D721Med (cell line): ENCODE data around the gene GPR108.

Experiments used
- DNase-seq: peaks from one replicate; pipeline ENCODE4 v3.0.0; 2011; ENCODE audit warnings: low spot score; ENCODE audit not compliant: insufficient read length
- FAIRE-seq: peaks from 2 replicates; lab custom pipeline; 2011; peaks lifted over from hg19 to GRCh38; lab: Jason Lieb, UNC
- TF ChIP-seq, protein P1 (sequence below): IDR thresholded peaks from 2 replicates; pipeline ENCODE4 v1.5.1; 2012; ENCODE audit warnings: mild to moderate bottlenecking, control low read depth; ENCODE audit not compliant: insufficient read depth; ENCODE audit errors: missing control alignments

The GPR108 gene

DNA sequence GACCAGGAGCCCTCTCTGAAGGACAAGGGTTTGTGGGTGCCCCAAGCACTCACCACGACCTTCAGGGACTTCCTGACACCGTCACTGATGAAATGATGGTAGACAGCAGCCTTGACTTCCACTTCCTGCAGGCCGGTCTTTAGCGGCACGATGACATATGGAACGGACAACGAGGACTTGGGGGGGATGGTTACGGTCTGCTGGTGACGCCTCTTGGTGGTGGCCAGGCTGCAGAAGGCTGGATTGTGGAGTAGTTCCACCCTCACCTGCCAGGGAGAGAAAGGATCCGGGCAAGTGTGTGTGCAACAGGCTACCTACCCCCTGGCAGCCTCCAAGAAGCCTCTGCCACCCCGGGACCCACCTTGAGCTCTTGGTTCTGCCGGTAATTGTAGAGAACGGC is 40.1 kb downstream of the GPR108 start:
- FAIRE-seq (no peak), DNase-seq (no peak)
- TF ChIP-seq, protein P1, sequence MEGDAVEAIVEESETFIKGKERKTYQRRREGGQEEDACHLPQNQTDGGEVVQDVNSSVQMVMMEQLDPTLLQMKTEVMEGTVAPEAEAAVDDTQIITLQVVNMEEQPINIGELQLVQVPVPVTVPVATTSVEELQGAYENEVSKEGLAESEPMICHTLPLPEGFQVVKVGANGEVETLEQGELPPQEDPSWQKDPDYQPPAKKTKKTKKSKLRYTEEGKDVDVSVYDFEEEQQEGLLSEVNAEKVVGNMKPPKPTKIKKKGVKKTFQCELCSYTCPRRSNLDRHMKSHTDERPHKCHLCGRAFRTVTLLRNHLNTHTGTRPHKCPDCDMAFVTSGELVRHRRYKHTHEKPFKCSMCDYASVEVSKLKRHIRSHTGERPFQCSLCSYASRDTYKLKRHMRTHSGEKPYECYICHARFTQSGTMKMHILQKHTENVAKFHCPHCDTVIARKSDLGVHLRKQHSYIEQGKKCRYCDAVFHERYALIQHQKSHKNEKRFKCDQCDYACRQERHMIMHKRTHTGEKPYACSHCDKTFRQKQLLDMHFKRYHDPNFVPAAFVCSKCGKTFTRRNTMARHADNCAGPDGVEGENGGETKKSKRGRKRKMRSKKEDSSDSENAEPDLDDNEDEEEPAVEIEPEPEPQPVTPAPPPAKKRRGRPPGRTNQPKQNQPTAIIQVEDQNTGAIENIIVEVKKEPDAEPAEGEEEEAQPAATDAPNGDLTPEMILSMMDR = no peak

DNA sequence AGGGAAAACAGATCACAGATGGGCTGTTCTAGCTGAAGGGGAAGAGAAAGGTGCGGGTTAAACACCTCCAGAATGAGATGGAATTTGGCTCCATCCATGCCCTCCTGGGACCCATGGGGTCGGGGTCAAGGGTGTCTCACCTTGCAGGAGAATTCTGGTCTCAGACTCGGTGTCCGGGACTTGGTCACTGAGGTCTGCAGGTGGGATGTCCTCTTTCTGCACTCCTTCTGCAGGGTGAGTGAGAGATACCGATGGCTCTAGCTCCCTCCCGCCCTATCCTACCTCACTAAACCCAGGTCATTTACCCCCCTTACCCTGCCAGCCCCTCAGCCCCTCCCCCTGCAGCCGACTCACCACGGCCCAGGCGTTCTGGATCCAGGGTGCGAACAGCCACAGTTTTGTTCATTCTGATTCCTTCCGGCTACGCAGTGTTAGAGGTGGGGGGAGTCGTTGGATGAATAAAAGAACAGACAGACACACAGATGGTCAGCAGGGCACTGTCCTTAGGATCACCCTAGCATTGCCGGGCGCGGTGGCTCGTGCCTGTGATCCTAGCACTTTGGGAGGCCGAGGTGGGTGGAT is 41.0 kb downstream of the GPR108 start:
- TF ChIP-seq, protein P1 = no peak
- DNase-seq (no peak), FAIRE-seq (no peak)

DNA sequence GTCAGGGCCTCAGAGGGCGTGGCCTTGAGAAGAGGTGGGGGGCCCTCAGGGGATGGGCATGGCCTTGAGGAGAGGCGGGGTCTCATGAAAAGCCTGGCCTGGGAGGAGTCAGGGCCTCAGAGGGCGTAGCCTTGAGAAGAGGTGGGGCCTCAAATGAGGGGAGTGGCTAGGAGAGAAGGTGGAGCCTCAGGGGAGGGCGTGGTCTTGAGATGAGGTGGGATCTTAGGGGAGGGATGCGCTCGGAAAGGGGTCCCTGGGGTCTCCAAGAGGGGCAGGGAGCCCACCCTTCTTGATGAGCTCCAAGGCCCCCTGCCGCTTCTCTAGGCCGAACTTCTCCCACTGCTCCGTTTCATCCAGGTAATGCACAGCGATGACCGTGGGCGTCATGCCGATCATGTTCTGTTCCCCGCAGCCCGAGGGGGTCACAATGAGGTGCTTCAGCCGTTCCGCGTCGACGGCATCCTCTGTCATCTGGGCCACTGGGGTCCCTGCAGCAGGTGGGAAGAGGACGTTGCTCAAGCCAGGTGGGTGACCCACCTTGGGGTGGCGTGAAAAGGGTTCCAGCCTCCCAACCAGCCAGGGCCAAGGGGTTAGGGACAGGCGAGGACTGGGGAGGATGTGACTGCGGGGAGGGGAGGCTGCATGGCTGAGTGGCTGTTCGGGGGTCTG is 43.1 kb downstream of the GPR108 start:
- FAIRE-seq = no peak
- TF ChIP-seq, protein P1 = no peak
- no peak for DNase-seq

DNA sequence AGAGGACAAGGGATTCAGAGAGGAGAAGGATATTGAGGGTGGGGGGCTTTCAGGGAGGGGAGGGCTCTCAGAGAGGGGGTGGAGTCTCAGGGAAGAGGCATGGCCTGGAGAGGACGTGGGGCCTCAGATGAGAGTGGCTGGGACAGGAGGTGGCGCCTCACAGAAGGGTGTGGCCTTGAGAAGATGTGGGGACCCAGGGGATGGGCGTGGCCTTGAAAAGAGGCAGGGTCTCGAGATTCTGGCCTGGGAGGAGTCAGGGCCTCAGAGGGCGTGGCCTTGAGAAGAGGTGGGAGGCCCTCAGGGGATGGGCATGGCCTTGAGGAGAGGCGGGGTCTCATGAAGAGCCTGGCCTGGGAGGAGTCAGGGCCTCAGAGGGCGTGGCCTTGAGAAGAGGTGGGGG is 43.7 kb downstream of the GPR108 start:
- no peak for FAIRE-seq
- TF ChIP-seq, protein P1 = no peak
- no peak for DNase-seq

DNA sequence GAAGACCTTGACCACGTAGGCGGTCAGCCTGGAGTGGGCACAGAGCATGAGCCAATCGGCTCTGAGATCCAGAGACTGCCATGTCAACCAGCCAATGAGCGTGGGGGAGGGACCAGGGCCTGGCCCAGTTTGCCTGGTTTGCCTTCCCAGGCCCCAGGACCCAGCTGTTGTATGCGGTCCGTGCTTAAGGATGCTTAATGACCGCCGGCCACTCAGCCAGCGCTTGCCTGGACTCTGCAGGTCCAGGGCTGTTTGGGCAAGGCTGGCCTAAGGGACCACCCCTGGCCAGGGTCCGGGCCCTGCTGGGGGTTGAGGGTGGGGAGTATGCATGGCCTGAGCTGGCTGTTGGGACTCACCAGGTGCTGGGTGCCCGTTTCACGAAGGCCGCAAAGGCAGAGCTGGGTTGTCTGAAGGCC is 44.3 kb downstream of the GPR108 start:
- TF ChIP-seq, protein P1 = no peak
- no peak for FAIRE-seq
- DNase-seq = no peak

DNA sequence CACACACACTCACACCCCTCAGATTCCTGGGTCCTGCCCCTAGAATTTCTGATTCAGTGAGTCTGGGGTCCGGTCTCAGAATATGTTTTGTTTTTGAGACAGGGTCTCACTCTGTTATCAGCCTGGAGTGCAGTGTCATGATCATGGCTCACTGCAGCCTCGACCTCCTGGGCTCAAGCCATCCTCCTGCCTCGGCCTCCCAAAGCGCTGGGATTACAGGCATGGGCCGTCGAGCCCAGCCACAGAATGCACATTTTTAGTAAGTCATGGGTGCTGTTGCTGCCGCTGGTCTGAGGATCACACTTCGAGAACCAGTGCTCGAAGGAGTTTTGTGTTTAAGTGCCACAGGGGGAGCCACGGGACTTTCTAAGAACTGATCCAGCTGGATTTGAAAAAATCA is 45.4 kb downstream of the GPR108 start:
- no peak for FAIRE-seq
- no peak for DNase-seq
- TF ChIP-seq, protein P1 = no peak

DNA sequence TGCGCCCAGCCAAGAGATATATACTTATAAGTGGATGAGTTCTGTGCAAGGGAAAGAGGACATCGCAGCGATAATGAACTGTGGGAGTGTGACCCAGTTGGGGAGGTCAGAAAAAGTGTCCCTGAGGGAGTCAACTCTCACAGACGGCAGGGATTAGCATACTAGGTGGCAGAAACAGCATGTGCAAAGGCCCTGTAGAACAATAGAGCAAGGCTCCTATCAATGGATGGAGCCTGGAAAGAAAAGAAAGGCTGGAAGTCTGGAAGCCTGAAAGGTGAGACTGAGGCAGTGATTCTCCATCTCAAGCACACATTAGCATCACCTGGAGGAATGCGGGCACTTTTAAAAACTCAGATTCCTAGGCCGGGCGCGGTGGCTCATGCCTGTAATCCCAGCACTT is 46.0 kb downstream of the GPR108 start:
- DNase-seq (no peak), FAIRE-seq (no peak)
- TF ChIP-seq, protein P1 = no peak
